MCF 10A (cell line): ENCODE data around the gene SH3GL3. TPM values are rescaled to one million over a fixed set of nuclear protein-coding genes. Genes with fewer than 3 reads are reported as not detected.

Source experiments
- BruUV-seq: library from RNA; stranded (reverse); fragments of 400-500 nt; replicated peaks from 2 replicates; lab custom pipeline; 2021; lab: Mats Ljungman, UMichigan
- CTCF ChIA-PET: fragments of 300-600 bp; sonication (Branson Sonifier 250); formaldehyde crosslinking; extraction: SDS; loops from one replicate; lab custom pipeline; 2021; ENCODE audit warnings: antibody characterized with exemption, inconsistent platforms; lab: Yijun Ruan, JAX
- POLR2A ChIA-PET: fragments of 300-600, 350-650 bp; sonication (Branson Sonifier 250); formaldehyde crosslinking; extraction: SDS; loops from one replicate; lab custom pipeline; 2020; ENCODE audit warnings: antibody characterized with exemption, inconsistent platforms; lab: Yijun Ruan, JAX
- DNase-seq: peaks from one replicate; pipeline ENCODE4 v3.0.0-alpha.2; 2018; ENCODE audit not compliant: unreplicated experiment
- H3K27ac Mint-ChIP-seq: one replicate; pipeline ENCODE4 v1.8.0; 2022; ENCODE audit warnings: mild to moderate bottlenecking, low read depth, mixed read lengths; ENCODE audit not compliant: unreplicated experiment
- H3K27me3 Mint-ChIP-seq: one replicate; pipeline ENCODE4 v1.8.0; 2022; ENCODE audit warnings: mixed read lengths; ENCODE audit not compliant: insufficient read depth, unreplicated experiment
- H3K36me3 Mint-ChIP-seq: one replicate; pipeline ENCODE4 v1.8.0; 2022; ENCODE audit warnings: mild to moderate bottlenecking, moderate library complexity, mixed read lengths; ENCODE audit not compliant: insufficient read depth, unreplicated experiment
- H3K4me1 Mint-ChIP-seq: one replicate; pipeline ENCODE4 v1.8.0; 2022; ENCODE audit warnings: mixed read lengths; ENCODE audit not compliant: insufficient read depth, unreplicated experiment
- H3K4me3 Mint-ChIP-seq: one replicate; pipeline ENCODE4 v1.8.0; 2022; ENCODE audit warnings: mild to moderate bottlenecking, moderate library complexity, mixed read lengths; ENCODE audit not compliant: unreplicated experiment
- H3K9me3 Mint-ChIP-seq: one replicate; pipeline ENCODE4 v1.8.0; 2022; ENCODE audit warnings: mixed read lengths; ENCODE audit not compliant: unreplicated experiment
- intact Hi-C: fragments of 100-400 bp; cut with micrococcal nuclease; formaldehyde crosslinking; loops from 2 replicates; pipeline ENCODE4 v1.14.1; 2022
- total RNA-seq: library from RNA; stranded (reverse); gene quantifications from 2 replicates; pipeline ENCODE4 v1.2.3, GENCODE V29; 2022
- TF ChIP-seq, protein P1 (sequence below): fragments of 200-600 bp; IDR thresholded peaks from one replicate; pipeline ENCODE4 v1.8.0; 2022; ENCODE audit warnings: antibody characterized with exemption, mild to moderate bottlenecking; ENCODE audit not compliant: unreplicated experiment

Gene SH3GL3
- total RNA-seq, 1 experiment from 2014 or later = 0.19 TPM

DNA sequence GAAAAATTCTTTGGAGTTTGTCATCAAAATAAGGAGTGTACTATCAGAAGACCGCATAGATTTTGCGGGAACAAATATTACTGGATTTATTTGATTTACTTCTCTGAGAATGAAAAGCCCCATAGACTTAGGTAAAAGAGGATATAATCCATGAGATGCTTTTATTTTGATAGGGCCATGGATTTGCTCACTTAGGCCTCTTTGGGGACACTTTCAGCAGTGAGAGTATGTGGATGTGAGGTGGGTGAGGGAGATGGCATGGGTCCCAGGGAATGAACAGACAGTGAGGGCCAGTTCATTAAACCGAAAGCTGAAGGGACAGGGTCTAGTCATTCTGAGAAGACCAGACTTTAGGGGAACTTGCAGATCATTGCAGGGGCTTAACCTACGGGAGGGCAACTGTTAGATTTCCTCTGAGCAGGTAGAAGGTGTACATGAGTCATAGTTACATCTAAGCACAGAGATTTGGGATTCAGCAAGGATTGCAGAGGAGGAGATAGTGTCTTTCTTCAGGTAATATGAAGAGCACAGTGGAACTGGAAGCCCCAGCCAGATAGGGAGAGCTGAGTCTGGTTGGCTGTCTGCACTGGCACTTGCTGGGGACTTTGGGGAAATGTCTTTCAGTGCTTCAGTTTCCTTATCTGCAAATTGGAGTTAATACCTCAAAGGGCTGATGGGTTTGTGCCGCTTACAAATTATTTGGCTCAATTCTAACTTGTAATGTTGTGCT lies 30.8 kb downstream of the SH3GL3 start:
- POLR2A ChIA-PET = interaction anchor here (1.0 kb wide), 1 partner anchor 73 kb away, joined by 3 read pairs; no protein-coding TSS in a partner anchor
- Mint-ChIP-seq H3K27me3 (no peaks in the 10 kb centered on the region), H3K27ac (no peak overlapping the region), H3K9me3 (no peaks in the 10 kb centered on the region), H3K4me3 (no peak overlapping the region), H3K36me3 (no peaks in the 10 kb centered on the region), H3K4me1 (no peaks in the 10 kb centered on the region)
- CTCF ChIA-PET = interaction anchor here (0.5 kb wide), 1 partner anchor 39 kb away, joined by 3 read pairs; no protein-coding TSS in a partner anchor
- no TSS peak for BruUV-seq
- intact Hi-C loops = no loop called here
- no peak for DNase-seq
- TF ChIP-seq, protein P1, sequence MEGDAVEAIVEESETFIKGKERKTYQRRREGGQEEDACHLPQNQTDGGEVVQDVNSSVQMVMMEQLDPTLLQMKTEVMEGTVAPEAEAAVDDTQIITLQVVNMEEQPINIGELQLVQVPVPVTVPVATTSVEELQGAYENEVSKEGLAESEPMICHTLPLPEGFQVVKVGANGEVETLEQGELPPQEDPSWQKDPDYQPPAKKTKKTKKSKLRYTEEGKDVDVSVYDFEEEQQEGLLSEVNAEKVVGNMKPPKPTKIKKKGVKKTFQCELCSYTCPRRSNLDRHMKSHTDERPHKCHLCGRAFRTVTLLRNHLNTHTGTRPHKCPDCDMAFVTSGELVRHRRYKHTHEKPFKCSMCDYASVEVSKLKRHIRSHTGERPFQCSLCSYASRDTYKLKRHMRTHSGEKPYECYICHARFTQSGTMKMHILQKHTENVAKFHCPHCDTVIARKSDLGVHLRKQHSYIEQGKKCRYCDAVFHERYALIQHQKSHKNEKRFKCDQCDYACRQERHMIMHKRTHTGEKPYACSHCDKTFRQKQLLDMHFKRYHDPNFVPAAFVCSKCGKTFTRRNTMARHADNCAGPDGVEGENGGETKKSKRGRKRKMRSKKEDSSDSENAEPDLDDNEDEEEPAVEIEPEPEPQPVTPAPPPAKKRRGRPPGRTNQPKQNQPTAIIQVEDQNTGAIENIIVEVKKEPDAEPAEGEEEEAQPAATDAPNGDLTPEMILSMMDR = no peak

DNA sequence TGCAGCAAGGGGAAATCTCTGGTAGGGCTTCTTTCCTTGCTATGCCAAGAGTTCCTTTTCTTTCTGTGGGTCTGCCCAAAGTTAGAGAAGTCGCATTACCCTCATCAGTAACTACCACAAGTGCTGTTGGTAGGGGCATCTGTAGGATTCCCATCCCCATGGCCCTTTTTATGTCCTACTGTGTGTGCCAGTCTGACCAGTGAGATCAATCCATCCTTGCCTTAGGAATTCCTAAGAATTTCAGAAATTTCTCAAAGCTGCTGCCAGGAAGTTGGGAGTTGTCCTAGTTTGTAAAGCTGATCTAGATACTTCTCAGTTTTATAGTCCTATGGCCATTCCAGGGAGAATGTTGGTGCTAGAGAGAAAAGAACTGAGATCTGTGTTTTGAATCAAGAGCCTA lies 36.5 kb downstream of the SH3GL3 start:
- intact Hi-C loops = no loop called here
- POLR2A ChIA-PET = no interaction called here
- DNase-seq = no peak
- no peaks in the 10 kb centered on the region for H3K4me1 Mint-ChIP-seq
- TF ChIP-seq, protein P1 = no peak
- BruUV-seq = no TSS peak
- H3K27ac Mint-ChIP-seq = no peak overlapping the region
- peaks cover 19% of the 10 kb centered on the region for H3K9me3 Mint-ChIP-seq
- H3K36me3 Mint-ChIP-seq = no peaks in the 10 kb centered on the region
- H3K27me3 Mint-ChIP-seq = peaks cover under 1% of the 10 kb centered on the region
- H3K4me3 Mint-ChIP-seq = no peak overlapping the region
- CTCF ChIA-PET = no interaction called here

GRCh38 chr15:83484636-83485035 lies 37.5 kb downstream of the SH3GL3 start:
- no TSS peak for BruUV-seq
- peaks cover 11% of the 10 kb centered on the region for H3K27me3 Mint-ChIP-seq
- H3K4me1 Mint-ChIP-seq = no peaks in the 10 kb centered on the region
- no peak overlapping the region for H3K4me3 Mint-ChIP-seq
- TF ChIP-seq, protein P1 = no peak
- ChIA-PET CTCF (no interaction called here), POLR2A (no interaction called here)
- intact Hi-C loops = no loop called here
- H3K9me3 Mint-ChIP-seq = peaks cover 19% of the 10 kb centered on the region
- no peak overlapping the region for H3K27ac Mint-ChIP-seq
- no peak for DNase-seq
- H3K36me3 Mint-ChIP-seq = no peaks in the 10 kb centered on the region

- POLR2A ChIA-PET = no interaction called here
- intact Hi-C loops = no loop called here
- TF ChIP-seq, protein P1 = no peak
- Mint-ChIP-seq H3K36me3 (no peaks in the 10 kb centered on the region), H3K27ac (no peak overlapping the region), H3K4me3 (no peak overlapping the region), H3K4me1 (no peaks in the 10 kb centered on the region), H3K9me3 (peaks cover 19% of the 10 kb centered on the region), H3K27me3 (peaks cover 17% of the 10 kb centered on the region)
- BruUV-seq = no TSS peak
- DNase-seq = no peak
- CTCF ChIA-PET = no interaction called here
Measured at GRCh38 chr15:83486363-83486762, 39.2 kb downstream of the SH3GL3 start.
